HG03521 (cell line): ENCODE results near the gene MXRA7.
"Not testable (repeated sequence)": the region's sequence is repeated elsewhere in the genome, so short reads cannot be mapped to it uniquely, and the experiment has no call there.

ENCODE experiments used
- ATAC-seq: cut with Tn5 transposase; IDR thresholded peaks from one replicate; pipeline ENCODE4 v1.9.1; 2021; ENCODE audit warnings: mild to moderate bottlenecking, moderate library complexity; ENCODE audit not compliant: unreplicated experiment

MXRA7 gene

GRCh38 chr17:76657505-76658241, 53.1 kb downstream of the MXRA7 start:
- no peak for ATAC-seq

- ATAC-seq: no peak
Measured at GRCh38 chr17:76654408-76654807, 56.4 kb downstream of the MXRA7 start.

DNA sequence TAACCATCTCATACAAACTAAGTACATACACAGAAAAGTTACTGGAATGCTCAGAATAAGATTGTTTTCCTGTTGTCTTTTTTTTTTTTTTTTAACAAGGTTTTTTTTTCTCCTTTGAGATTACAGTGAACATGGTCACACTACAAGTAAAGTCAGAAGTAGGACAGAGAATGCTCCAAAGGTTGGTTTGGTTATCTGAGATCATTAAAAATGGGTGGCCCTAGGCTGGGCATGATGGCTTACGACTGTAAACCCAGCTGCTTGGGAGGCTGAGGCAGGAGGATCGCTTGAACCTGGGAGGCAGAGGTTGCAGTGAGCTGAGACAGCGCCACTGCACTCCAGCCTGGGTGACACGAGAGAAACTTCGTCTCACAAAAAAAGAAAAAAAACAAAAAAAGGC, 60.3 kb downstream of the MXRA7 start:
- no peak for ATAC-seq

DNA sequence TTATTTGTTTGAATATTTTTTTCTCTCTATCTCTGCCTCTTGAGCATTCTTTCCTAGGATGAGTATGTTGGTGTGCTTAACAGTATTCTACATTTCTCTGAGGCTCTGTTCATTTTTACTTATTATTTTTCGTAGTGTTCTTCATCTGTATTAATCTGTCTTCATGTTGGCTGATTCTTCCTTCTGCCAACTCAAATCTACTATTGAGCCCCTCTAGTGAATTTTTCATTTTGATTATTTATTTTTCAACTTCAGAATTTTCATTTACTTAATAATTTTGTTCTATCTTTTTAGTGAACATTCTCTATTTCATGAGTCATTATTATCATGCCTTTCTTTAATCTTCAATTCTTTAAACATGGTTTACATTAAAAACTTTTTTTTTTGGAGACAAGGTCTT, 64.1 kb downstream of the MXRA7 start:
- no peak for ATAC-seq

DNA sequence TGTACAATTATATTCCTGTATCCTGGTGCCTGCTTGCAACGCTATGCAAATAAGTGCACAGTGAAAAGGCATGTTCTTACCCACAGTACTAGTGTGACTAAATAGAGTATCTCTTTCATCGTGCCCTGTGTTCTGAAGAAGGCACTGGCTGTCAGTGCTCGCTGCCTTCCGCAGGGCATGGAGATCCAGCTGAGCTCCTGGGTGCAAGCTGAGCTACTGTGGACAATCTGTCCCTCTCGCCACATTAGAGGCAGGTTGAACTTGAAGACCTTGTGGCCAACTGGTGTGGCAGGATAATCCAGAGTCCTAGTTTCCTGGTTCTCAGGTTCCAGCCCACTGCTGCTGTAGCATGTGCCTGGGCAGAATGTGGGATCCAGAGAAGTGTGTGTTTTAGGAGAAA, 65.3 kb downstream of the MXRA7 start:
- ATAC-seq: no peak

DNA sequence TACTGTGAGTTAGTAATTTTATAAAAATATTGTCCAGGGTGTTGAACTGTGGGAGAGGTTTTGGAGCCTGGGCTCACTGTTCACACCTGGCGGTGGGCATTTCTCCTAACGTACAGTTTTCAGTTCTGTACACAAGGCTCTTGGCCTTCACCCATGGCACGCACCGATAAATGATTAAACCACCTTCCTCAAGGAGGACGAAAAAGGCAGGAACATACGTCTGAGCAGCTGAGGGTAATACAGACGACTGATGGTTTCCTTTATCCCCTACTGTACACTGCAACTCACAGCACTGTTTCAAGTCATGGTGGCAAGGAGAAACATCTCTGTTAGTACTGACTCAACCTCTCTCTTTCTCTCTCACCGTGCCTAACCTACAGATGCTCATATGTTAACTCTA, 65.8 kb downstream of the MXRA7 start:
- no peak for ATAC-seq

DNA sequence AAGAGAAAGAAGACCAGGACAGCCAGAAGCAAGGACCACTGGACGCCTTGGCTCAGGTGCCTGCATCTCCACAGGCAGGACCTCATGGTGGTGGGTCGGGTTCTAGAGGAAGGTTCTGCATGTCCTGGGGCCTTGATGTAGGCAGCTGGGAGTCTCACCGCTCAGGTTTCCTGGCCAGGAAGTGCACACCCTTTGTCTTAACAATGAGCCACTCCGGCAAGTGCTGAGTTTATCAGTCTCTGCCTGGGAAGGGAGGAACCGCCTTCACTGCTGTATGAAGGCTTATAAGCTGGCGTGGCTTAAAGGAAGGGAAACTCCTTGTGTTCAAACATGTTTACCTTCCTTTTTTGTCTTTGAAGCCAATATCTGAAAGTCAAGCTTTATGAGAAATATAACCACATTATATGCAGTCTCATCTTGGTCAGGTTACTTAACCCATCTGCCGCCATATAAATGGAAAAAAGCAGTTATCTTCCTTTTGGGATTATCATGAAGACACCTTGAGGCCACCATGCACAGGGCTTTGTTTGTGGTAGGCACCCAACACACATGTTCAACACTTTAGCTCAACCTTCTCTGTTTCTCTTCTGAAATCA, 67.1 kb downstream of the MXRA7 start, which contains the start of gene ST6GALNAC1:
ST6GALNAC1 (minus strand) TSS at position 205 of the 596 bp plus-strand sequence; CDS start at position 86, 119 bp downstream.
- no peak for ATAC-seq

DNA sequence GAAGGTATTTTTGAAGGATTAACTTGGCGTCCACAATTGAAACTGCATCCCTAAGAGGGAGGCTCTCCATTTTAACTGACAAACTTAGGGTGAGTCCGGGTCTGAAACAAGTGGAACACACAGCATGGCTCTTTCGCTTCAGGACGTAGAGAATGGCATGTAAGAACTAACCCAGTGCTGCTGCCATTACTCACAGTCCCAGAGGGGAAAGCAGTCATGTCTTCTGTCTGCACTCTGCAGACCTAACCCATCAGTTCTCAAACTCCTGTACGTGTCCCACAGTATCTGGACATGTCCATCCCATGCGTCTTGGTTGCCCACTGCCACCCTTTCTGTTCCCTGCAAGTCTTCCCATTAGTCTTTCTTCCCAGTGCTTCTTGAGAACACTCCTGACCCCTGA, 67.8 kb downstream of the MXRA7 start:
- ATAC-seq: no peak

GRCh38 chr17:76642032-76642561, 68.7 kb downstream of the MXRA7 start:
- ATAC-seq: no peak

DNA sequence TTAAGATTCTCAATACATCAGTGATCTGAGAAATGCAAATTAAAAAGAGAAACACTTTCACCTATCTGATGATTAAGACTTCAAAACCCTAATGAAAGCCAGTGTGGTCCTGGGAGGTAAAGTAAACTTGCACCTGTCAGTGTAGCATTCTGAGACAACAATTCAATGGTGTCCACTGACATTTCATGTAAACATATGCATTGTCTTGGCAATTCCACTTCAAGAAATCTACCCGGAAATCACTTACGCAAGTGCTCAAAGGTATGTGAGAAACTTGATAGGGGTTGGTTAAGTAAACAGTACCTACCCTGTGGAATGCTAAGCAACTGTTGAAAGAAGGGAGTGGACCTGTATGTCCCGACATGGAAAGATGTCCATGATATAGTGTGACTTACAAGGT, 69.3 kb downstream of the MXRA7 start:
- no peak for ATAC-seq

DNA sequence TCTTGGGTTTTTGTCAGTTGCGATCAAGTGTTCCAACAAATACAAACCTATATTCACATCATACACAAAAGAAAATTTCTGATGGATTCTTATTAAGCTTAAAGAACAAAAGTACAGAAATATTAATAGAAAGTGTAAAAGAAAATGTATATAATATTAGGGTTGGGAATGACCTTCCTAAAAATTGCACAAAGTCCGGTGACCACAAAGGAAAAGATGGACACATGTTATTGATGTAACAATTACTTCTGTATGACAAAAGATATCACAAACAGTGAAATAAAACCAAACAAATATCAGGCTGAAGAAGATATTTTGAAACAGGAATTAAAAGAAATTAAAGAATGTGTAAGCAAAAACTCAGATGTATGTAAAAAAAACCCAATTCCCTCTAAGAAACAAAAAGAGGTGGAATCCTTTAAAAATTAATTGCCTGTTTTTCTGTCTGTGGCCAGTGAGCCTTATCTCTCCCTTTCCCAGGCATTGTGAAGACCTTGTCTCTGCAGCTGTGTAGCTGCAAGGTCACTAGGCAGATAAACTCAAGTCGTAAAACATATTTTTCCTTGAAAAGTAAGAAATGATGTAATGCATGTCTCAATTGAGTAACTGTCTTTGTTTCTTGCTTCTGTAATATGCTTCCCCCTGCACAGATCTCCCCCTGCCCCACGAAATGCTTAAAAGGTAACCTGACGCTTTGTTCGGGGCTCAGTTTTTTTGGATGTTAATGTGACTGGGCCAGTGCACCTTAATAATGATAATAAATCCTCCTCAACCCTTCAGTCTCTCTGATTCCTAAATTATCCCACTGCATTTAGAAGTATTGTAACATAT, 70.0 kb downstream of the MXRA7 start:
- no peak for ATAC-seq

DNA sequence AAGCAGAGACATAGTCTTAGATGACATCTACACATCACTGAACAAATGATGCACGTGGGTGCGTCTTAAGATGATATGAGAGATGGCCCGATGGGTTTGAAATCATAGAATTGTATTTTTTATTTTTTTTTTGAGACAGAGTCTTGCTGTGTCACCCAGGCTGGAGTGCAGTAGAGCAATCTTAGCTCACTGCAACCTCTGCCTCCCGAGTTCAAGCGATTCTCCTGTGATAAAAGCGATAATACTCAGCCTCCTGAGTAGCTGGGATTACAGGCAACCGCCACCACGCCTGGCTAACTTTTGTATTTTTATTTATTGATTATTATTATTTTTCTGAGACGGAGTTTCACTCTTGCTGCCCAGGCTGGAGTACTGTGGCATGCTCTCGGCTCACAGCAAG, 72.5 kb downstream of the MXRA7 start:
- no peak for ATAC-seq

GRCh38 chr17:76636486-76637206, 74.1 kb downstream of the MXRA7 start:
- ATAC-seq: not testable (repeated sequence)

DNA sequence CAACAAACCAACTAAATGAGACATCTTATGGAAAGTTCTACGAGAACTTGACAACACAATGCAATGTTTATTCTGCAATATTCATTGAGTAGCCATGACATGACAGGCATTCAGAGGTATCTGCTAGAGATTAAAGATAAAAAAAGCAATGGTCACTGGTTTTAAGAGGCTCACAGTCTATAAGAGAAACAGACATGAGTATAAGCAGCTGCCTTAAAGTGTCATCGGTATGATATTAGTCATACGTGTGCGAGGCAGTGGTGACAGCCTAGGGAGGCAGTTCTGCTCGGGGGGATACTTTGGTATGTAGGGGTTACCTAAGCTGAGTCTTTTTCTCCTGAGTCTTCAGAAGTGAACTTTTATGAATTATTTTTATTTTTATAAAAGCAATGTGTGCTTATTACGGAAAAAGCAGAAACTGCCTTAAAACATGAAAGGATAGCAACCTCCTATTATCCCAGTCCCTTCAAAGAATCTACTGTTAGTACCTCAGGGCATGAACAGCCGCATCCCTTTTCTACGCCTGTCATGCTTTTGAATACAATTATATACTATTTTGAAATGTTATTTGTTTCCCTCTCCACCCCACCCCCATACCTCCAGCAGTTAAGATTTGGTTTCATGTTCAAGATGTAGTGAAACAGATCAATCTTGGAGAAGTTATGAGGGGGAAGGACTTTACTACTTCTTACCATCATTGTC, 75.0 kb downstream of the MXRA7 start:
- ATAC-seq: no peak

- ATAC-seq: no peak
Measured at GRCh38 chr17:76635039-76635438, 75.7 kb downstream of the MXRA7 start.

DNA sequence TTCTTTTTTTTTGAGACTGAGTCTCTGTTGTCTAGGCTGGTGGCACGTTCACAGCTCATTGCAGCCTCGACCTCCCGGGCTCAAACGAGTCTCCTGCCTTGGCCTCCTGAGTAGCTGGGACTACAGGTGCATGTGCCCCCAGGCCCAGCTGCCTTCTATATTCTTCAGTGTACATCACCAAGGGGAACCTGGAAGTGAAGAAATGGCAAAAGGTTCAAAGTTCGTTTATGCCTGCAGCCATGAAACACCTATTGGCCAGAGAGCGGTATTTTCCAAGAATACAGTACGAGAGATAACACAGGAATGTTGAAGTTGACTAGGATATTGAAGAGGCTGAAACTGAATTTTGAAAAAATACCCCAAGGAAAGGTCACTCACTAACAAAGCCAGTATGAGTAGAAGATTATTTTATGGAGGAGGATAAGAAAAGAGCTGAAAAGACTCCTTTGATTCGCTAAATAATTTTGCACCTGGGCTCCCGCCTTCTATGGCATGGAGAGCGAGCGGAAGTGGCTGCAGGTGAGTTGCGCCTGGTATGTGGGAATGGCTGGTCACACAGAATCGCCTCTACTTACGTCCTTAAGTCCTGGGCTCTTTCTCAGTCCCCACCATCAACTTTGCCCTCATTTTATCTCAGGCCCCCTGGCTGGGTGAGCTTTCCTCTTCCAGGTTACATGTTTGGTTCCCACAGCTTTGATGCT, 77.0 kb downstream of the MXRA7 start:
- ATAC-seq: no peak

DNA sequence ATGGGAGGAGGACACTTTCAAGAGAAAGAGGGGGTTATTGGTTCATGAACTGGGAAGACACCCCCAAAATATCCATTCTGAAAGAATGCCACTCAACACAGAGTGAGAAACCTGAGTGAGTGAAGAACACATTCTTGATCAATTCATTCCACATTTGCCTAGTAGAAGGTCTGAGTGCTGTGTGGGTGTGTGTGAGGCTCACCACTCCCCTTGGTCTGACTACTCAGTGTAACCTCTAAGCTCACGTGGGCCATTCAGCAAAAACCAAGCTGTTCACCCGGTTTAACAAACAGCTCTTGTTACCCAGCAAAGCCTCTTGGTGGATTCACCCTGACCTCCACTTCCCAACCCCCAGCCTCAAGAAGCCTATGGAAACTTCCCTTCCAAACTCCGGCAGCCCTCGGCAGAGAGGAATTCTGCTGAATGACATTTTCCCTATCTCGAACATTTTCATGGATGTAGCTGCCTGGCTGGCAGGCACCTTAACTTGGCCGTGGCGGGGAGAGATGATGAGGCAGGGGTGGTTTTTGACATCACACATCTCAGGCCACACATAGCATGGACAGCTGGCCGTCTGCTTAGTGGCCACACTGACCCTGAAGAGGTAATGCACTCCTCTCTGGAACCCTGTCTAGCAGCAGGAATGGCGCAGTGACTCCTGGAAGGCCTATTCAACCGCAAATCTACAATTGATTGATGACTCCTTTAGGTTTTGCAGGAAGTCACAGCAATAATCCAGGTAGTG, 78.8 kb downstream of the MXRA7 start:
- no peak for ATAC-seq

GRCh38 chr17:76630151-76630550, 80.6 kb downstream of the MXRA7 start:
- no peak for ATAC-seq
